WERI-Rb-1 (cell line): ENCODE data around the gene TTC4.

ENCODE experiments used
- DNase-seq: peaks from one replicate; pipeline ENCODE4 v3.0.0-alpha.2; 2020
- H3K27ac ChIP-seq: fragments of 250-450 bp; sonication (Bioruptor Pico); 2 replicates; pipeline ENCODE4 v1.5.1; 2020; ENCODE audit warnings: mild to moderate bottlenecking, moderate library complexity
- H3K27me3 ChIP-seq: fragments of 250-450 bp; sonication (Bioruptor Pico); 2 replicates; pipeline ENCODE4 v1.5.1; 2021; ENCODE audit warnings: mild to moderate bottlenecking, low read depth, moderate library complexity; ENCODE audit not compliant: insufficient read depth, severe bottlenecking
- H3K36me3 ChIP-seq: fragments of 250-450 bp; sonication (Bioruptor Pico); 2 replicates; pipeline ENCODE4 v1.5.1; 2020; ENCODE audit warnings: mild to moderate bottlenecking, moderate library complexity
- H3K4me3 ChIP-seq: 2 replicates; pipeline ENCODE4 v1.5.1; 2011; ENCODE audit warnings: low read depth, mild to moderate bottlenecking, control low read depth, low read length
- H3K9me3 ChIP-seq: fragments of 250-450 bp; sonication (Bioruptor Pico); 2 replicates; pipeline ENCODE4 v1.5.1; 2021; ENCODE audit warnings: mild to moderate bottlenecking, moderate library complexity; ENCODE audit not compliant: severe bottlenecking
- TF ChIP-seq, protein P1 (sequence below): IDR thresholded peaks from 2 replicates; pipeline ENCODE4 v1.5.1; 2011; ENCODE audit warnings: low read depth, mild to moderate bottlenecking, control low read depth, inconsistent platforms, low read length

Gene TTC4

GRCh38 chr1:54711536-54711935, 4.1 kb upstream of the TTC4 start:
- TF ChIP-seq, protein P1, sequence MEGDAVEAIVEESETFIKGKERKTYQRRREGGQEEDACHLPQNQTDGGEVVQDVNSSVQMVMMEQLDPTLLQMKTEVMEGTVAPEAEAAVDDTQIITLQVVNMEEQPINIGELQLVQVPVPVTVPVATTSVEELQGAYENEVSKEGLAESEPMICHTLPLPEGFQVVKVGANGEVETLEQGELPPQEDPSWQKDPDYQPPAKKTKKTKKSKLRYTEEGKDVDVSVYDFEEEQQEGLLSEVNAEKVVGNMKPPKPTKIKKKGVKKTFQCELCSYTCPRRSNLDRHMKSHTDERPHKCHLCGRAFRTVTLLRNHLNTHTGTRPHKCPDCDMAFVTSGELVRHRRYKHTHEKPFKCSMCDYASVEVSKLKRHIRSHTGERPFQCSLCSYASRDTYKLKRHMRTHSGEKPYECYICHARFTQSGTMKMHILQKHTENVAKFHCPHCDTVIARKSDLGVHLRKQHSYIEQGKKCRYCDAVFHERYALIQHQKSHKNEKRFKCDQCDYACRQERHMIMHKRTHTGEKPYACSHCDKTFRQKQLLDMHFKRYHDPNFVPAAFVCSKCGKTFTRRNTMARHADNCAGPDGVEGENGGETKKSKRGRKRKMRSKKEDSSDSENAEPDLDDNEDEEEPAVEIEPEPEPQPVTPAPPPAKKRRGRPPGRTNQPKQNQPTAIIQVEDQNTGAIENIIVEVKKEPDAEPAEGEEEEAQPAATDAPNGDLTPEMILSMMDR: no peak
- H3K4me3 ChIP-seq: no peak overlapping the region
- no peaks in the 10 kb centered on the region for H3K9me3 ChIP-seq
- H3K27me3 ChIP-seq: no peaks in the 10 kb centered on the region
- DNase-seq: no peak
- H3K27ac ChIP-seq: no peak overlapping the region
- H3K36me3 ChIP-seq: no peaks in the 10 kb centered on the region

DNA sequence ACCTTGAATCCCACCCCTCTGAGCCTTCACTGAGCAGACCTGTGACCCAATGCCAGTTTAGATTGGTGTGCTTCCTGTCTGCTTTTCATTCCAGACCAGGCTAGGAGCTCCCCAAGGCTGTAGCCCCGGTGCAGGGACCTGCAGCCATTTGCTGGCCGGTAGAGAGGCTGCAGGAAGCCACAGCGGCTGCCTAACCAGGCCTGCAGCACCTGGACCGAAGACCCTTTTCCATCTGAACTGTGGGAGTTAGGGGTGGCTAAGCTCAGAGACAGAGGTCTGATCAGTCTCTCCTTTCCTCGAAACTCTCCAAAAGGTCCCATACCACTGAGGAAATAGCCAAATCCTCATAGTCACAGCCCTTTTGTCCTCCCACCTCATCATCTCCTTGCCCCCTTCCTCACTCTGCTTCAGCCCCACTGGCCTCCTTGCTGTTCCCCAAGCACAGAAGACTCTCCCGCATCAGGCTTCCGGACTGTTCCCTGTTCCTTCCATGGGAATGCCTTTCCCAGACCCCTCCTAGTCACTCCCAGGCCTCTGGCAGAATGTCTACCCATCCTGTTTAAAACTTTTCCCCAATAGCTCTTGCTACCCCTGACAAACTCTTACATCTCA, 674 bp upstream of the TTC4 start:
- Histone ChIP-seq H3K4me3 (no peak overlapping the region), H3K36me3 (peaks cover 24% of the 10 kb centered on the region), H3K27me3 (no peaks in the 10 kb centered on the region), H3K27ac (no peak overlapping the region; the same call in 1 of the 2 replicates), H3K9me3 (no peaks in the 10 kb centered on the region)
- DNase-seq: no peak
- TF ChIP-seq, protein P1: no peak

DNA sequence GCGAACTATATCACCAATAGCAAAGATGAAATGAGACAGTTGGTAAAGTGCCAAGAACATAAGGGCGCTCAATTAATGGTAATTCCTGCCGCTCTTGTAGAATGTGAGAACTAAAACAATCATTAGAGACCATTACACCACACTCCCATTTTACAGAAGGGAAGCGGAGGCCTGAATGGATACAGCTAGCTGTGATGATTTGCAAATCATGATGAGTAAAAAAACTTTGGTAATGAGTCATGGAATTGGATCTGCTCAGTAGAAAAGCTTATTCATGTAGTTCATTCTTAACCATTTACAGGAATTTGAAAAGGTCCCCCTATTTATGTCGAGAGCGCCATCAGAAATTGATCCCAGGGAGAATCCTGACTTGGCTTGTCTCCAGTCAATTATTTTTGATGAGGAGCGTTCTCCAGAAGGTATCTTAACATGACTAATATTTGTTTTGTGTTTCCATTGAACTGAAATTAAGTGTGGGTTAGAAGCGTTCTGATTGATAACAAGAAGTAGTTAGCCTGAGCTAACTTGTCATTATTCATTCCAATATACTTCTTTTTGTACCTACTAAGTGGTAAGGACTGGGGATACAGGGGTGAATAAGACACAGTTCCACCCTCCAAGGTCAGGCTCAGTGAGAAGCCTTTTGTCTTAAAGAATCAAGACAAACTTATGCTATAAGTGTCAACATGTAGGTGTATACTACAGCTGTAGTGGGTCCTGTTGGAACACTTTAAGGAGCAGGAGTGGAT, 812 bp downstream of the TTC4 start:
- Histone ChIP-seq H3K36me3 (peaks cover 32% of the 10 kb centered on the region), H3K4me3 (peak overlapping the region; percentile 76), H3K9me3 (no peaks in the 10 kb centered on the region), H3K27ac (peak overlapping the region; percentile 76), H3K27me3 (no peaks in the 10 kb centered on the region)
- no peak for DNase-seq
- TF ChIP-seq, protein P1: no peak

GRCh38 chr1:54721719-54722118, 6.1 kb downstream of the TTC4 start:
- Histone ChIP-seq H3K27ac (no peak overlapping the region), H3K9me3 (no peaks in the 10 kb centered on the region), H3K27me3 (no peaks in the 10 kb centered on the region), H3K4me3 (no peak overlapping the region), H3K36me3 (peaks cover 54% of the 10 kb centered on the region)
- no peak for DNase-seq
- TF ChIP-seq, protein P1: no peak

DNA sequence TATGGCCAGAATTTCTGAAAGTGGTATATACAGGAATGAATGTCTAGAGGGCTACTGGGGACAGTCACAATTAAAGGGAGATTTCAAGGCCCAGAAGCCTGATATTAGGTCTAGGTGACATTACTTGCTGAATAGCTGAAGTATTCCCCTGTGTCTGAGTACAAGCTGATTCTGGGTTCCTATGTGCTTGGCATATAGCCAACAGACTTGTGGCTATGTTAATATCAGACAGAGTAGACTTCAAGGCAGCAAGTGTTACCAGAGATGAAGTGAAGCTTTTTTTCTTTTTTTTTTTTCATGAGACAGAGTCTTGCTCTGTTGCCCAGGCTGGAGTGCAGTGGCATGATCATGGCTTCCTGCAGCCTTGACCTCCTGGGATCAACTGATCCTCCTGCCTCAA, 8.3 kb downstream of the TTC4 start:
- TF ChIP-seq, protein P1: no peak
- no peaks in the 10 kb centered on the region for H3K27me3 ChIP-seq
- H3K27ac ChIP-seq: no peak overlapping the region
- no peak for DNase-seq
- H3K9me3 ChIP-seq: no peaks in the 10 kb centered on the region
- H3K4me3 ChIP-seq: no peak overlapping the region
- H3K36me3 ChIP-seq: peaks cover 47% of the 10 kb centered on the region

- DNase-seq: no peak
- Histone ChIP-seq H3K27ac (no peak overlapping the region), H3K9me3 (no peaks in the 10 kb centered on the region), H3K4me3 (no peak overlapping the region), H3K36me3 (peaks cover 41% of the 10 kb centered on the region), H3K27me3 (no peaks in the 10 kb centered on the region)
- TF ChIP-seq, protein P1: 0 out of 2 replicates have a peak, but pooled peaks have one; percentile 6
Observed at GRCh38 chr1:54724771-54725170, 9.1 kb downstream of the TTC4 start.
